Mucosa of rectum (tissue), 2 donors: Measurements from ENCODE around the gene ATXN1.
"Not testable (repeated sequence)": the region's sequence is repeated elsewhere in the genome, so short reads cannot be mapped to it uniquely, and the experiment has no call there.

Experiments
- H3K27ac ChIP-seq, 2 donors: one replicate each; pipeline ENCODE4 v1.7.0; 2013; ENCODE audit warnings: inconsistent platforms in 2 of 2, low read depth in 2 of 2, low read length in 2 of 2
- H3K27me3 ChIP-seq, 2 donors: one replicate each; pipeline ENCODE4 v1.7.0; 2013; ENCODE audit warnings: low read length in 2 of 2; ENCODE audit not compliant: control insufficient read depth in 2 of 2, insufficient read depth in 2 of 2
- H3K36me3 ChIP-seq, 2 donors: one replicate each; pipeline ENCODE4 v1.7.0; 2013; ENCODE audit warnings: low read length in 2 of 2; ENCODE audit not compliant: control insufficient read depth in 2 of 2, insufficient read depth in 2 of 2
- H3K4me1 ChIP-seq, 2 donors: one replicate each; pipeline ENCODE4 v1.7.0; 2013; ENCODE audit warnings: low read length in 2 of 2, mild to moderate bottlenecking in 1 of 2; ENCODE audit not compliant: control insufficient read depth in 2 of 2, insufficient read depth in 2 of 2
- H3K4me3 ChIP-seq, 2 donors: one replicate each; pipeline ENCODE4 v1.7.0; 2013; ENCODE audit warnings: low read length in 2 of 2
- H3K9ac ChIP-seq, 2 donors: one replicate each; pipeline ENCODE4 v1.7.0; 2013; ENCODE audit warnings: low read length in 2 of 2, low read depth in 1 of 2, mild to moderate bottlenecking in 1 of 2
- H3K9me3 ChIP-seq, 2 donors: one replicate each; pipeline ENCODE4 v1.7.0; 2013; ENCODE audit warnings: low read length in 2 of 2; ENCODE audit not compliant: control insufficient read depth in 2 of 2
- donor health status: healthy.
- donor health status: Normal muscosa, but diverticular disease.

ATXN1 gene

GRCh38 chr6:16623029-16623653, 138.1 kb downstream of the ATXN1 start:
- Histone ChIP-seq H3K36me3 (no peaks in the 10 kb centered on the region), H3K4me1 (no peaks in the 10 kb centered on the region), H3K27ac (no peak overlapping the region), H3K9me3 (no peaks in the 10 kb centered on the region), H3K27me3 (no peaks in the 10 kb centered on the region), H3K4me3 (no peak overlapping the region), H3K9ac (no peak overlapping the region)

- no peaks in the 10 kb centered on the region for H3K4me1 ChIP-seq
- no peaks in the 10 kb centered on the region for H3K27me3 ChIP-seq
- no peak overlapping the region for H3K4me3 ChIP-seq
- no peak overlapping the region for H3K27ac ChIP-seq
- H3K9ac ChIP-seq = no peak overlapping the region
- no peaks in the 10 kb centered on the region for H3K36me3 ChIP-seq
- H3K9me3 ChIP-seq = no peaks in the 10 kb centered on the region
These were observed 139.1 kb downstream of the ATXN1 start for GRCh38 chr6:16622193-16622592.

DNA sequence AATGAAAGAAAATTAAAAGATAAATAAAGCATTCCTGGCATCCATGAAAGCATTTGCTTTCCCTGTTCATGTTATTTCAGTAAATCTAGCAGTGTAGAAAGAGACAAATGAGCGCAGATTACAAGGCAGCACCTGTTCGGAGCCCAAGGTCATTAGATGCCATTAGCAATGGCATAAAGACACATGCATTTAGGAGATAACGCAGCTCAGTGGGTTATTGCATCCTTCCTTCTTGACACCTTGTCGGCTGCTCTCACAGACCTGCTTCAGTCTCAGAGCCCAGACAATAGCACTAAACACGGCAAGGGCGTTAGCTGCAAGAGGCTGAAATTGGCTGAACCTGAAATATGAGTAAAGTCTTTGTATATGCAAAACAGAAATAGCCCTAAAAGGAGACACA, 140.3 kb downstream of the ATXN1 start:
- Histone ChIP-seq H3K4me3 (no peak overlapping the region), H3K36me3 (no peaks in the 10 kb centered on the region), H3K9me3 (no peaks in the 10 kb centered on the region), H3K9ac (no peak overlapping the region), H3K27me3 (no peaks in the 10 kb centered on the region), H3K4me1 (no peaks in the 10 kb centered on the region), H3K27ac (no peak overlapping the region)

- Histone ChIP-seq H3K4me1 (no peaks in the 10 kb centered on the region), H3K27ac (no peak overlapping the region)
These were observed 141.5 kb downstream of the ATXN1 start for GRCh38 chr6:16619777-16620176.

DNA sequence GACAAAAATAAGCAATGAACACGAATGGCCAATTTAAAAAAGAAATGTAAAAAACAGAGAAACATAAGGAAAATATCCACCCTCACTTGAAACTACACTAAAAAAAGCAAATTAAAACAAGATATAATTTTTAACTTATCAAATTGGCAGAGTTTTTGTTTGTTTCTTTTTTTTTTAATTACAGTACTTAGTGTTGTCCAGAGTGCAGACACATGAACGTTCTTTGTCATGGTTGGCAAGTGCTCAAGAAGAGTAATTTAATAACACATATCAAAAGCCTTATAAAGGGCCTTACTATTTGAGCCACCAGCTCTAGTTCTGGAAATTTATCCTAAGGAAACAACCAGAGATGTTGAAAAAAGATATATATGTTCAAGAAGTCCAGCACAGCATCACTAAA, 142.3 kb downstream of the ATXN1 start:
- Histone ChIP-seq H3K27ac (no peak overlapping the region), H3K27me3 (no peaks in the 10 kb centered on the region), H3K9ac (no peak overlapping the region), H3K9me3 (no peaks in the 10 kb centered on the region), H3K4me3 (no peak overlapping the region), H3K4me1 (no peaks in the 10 kb centered on the region), H3K36me3 (no peaks in the 10 kb centered on the region)

More at GRCh38 chr6:16619777-16620176, 141.5 kb downstream of the ATXN1 start:
- Histone ChIP-seq H3K27me3 (no peaks in the 10 kb centered on the region), H3K9me3 (no peaks in the 10 kb centered on the region), H3K9ac (no peak overlapping the region), H3K4me3 (no peak overlapping the region), H3K36me3 (no peaks in the 10 kb centered on the region)

- not testable (repeated sequence) for H3K4me1 ChIP-seq, H3K27me3 ChIP-seq, H3K9me3 ChIP-seq, H3K27ac ChIP-seq, H3K9ac ChIP-seq, H3K4me3 ChIP-seq, H3K36me3 ChIP-seq
These were observed 146.0 kb downstream of the ATXN1 start for GRCh38 chr6:16615215-16615614.

GRCh38 chr6:16614143-16614542, 147.1 kb downstream of the ATXN1 start:
- H3K4me3 ChIP-seq, H3K9ac ChIP-seq, H3K9me3 ChIP-seq, H3K36me3 ChIP-seq, H3K4me1 ChIP-seq, H3K27ac ChIP-seq, H3K27me3 ChIP-seq: not testable (repeated sequence)

DNA sequence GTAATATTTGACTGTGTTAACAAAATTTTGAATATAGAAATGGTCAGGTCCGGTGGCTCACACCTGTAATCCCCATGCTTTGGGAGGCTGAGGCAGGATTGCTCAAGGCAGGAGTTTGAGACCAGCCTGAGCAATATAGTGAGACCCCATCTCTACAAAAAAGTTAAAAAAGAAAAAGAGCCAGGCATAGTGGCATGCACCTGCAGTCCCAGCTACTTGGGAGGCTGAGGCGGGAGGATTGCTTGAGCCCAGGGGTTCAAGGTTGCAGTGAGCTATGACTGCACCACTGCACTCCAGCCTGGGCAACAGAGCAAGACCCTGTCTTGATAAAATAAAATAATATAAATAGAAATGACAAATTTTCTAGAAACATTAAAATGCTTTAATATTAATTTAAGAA, 147.8 kb downstream of the ATXN1 start:
- H3K27me3 ChIP-seq, H3K4me3 ChIP-seq, H3K36me3 ChIP-seq, H3K9me3 ChIP-seq, H3K4me1 ChIP-seq, H3K27ac ChIP-seq, H3K9ac ChIP-seq: not testable (repeated sequence)

DNA sequence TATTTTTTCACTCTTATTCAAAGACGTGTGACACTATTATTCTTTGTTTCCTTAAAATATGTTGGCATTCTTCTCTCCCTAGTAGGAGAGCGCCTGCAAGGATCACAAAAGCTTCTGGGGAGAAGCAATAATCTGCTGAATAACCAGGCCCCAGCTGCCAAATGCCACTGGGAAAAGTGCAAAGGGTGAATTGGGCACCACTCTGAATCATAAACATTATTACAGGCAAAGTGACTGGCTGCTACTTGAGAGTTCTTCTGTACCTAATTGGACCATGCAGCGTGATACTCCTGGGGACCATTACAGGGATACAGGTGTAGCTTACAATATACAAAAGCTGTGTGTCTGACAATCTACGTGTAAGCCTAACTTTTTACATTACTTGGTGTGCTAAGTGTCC, 152.8 kb downstream of the ATXN1 start:
- Histone ChIP-seq H3K4me1 (no peaks in the 10 kb centered on the region), H3K4me3 (no peak overlapping the region), H3K36me3 (peaks cover 0 to 3% of the 10 kb centered on the region in 2 donors), H3K9me3 (no peaks in the 10 kb centered on the region), H3K27ac (no peak overlapping the region), H3K27me3 (no peaks in the 10 kb centered on the region), H3K9ac (no peak overlapping the region)

DNA sequence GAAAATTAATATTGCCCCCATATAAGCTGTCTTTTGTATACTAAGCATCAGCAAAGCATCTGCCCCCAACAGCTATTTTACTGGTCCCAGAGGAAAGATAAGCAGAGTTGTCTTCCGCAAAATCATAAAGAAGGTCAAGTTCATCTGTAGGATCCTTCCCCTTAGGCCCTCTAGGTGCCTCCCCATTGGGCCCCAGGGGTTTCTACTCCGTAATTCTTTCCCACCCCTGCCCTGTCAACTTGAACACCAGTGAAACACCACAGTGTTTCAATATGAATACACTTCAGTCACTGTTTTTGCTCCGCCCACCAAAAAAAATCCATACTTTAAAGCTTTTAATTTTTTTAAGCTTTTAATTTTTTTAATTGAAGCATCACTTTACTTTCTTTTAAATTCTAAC, 159.2 kb downstream of the ATXN1 start:
- peaks cover 0 to 3% of the 10 kb centered on the region in 2 donors for H3K36me3 ChIP-seq

DNA sequence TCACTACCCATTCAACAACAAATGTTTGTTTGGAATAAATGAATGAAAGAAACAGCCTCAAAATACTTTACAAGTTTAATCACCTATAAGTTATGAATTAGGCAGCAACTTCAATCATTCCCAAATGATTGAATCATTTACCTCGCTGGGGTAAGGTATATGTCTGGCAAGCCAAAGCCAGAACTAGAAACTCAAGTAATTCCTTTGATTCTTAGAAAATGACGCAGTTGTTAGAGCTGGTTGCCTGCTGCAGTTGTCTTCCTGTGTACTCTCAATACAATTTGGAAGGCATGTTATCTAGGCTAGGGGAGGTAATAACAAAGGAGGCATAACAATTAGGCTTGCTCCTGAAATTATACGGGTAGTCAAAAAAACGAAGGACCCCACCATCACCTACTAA, 160.6 kb downstream of the ATXN1 start:
- no peaks in the 10 kb centered on the region for H3K4me1 ChIP-seq
- H3K4me3 ChIP-seq = no peak overlapping the region
- no peaks in the 10 kb centered on the region for H3K9me3 ChIP-seq
- H3K9ac ChIP-seq = no peak overlapping the region
- no peak overlapping the region for H3K27ac ChIP-seq
- no peaks in the 10 kb centered on the region for H3K27me3 ChIP-seq
- H3K36me3 ChIP-seq = peaks cover 0 to 3% of the 10 kb centered on the region in 2 donors

More for the DNA sequence above, 159.2 kb downstream of the ATXN1 start:
- no peak overlapping the region for H3K4me3 ChIP-seq
- H3K9me3 ChIP-seq = no peaks in the 10 kb centered on the region
- no peaks in the 10 kb centered on the region for H3K4me1 ChIP-seq
- H3K27ac ChIP-seq = no peak overlapping the region
- no peaks in the 10 kb centered on the region for H3K27me3 ChIP-seq
- no peak overlapping the region for H3K9ac ChIP-seq
